ENCODE measurements around the gene RPP30. TPM values are rescaled to one million over a fixed set of nuclear protein-coding genes. Genes with fewer than 3 reads are reported as not detected.

The RPP30 gene
- total and polyA plus RNA-seq, 11 donors = 26.4 to 39.9 (median 32.0) TPM

GRCh38 chr10:90919683-90920574 lies 48.2 kb downstream of the RPP30 start:
- Histone ChIP-seq H3K36me3 (peaks cover 0 to 46% (median 11%) of the 10 kb centered on the region in 9 donors), H3K9me3 (no peaks in the 10 kb centered on the region), H3K4me3 (peak overlapping the region; percentile 11 to 67 (median 57)), H3K27me3 (no peaks in the 10 kb centered on the region), H3K4me1 (peaks cover 0 to 10% (median 2%) of the 10 kb centered on the region in 12 donors), H3K27ac (peak overlapping the region; percentile 72 to 97 (median 87))
- intact Hi-C loops (cut with DNase I) = loop anchor here in 9 of 10 donors (5.0 to 10.0 kb wide), 9 partner anchors 45 to 245 kb away; no protein-coding TSS in a partner anchor
- WGBS, 4 donors = 38 to 58% (median 44%) methylated on average over 8 of the region's 8 CpGs
- DNase-seq (peak in 1 of 5 donors; percentile 28), ATAC-seq (peak in 1 of 4 donors; percentile 7)
- peak; percentile 75 to 82 for TF ChIP-seq POLR2A (IDR thresholded peaks at IDR 0.05)
- TF ChIP-seq, protein P1, sequence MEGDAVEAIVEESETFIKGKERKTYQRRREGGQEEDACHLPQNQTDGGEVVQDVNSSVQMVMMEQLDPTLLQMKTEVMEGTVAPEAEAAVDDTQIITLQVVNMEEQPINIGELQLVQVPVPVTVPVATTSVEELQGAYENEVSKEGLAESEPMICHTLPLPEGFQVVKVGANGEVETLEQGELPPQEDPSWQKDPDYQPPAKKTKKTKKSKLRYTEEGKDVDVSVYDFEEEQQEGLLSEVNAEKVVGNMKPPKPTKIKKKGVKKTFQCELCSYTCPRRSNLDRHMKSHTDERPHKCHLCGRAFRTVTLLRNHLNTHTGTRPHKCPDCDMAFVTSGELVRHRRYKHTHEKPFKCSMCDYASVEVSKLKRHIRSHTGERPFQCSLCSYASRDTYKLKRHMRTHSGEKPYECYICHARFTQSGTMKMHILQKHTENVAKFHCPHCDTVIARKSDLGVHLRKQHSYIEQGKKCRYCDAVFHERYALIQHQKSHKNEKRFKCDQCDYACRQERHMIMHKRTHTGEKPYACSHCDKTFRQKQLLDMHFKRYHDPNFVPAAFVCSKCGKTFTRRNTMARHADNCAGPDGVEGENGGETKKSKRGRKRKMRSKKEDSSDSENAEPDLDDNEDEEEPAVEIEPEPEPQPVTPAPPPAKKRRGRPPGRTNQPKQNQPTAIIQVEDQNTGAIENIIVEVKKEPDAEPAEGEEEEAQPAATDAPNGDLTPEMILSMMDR (IDR thresholded peaks at IDR 0.05) = no peak

DNA sequence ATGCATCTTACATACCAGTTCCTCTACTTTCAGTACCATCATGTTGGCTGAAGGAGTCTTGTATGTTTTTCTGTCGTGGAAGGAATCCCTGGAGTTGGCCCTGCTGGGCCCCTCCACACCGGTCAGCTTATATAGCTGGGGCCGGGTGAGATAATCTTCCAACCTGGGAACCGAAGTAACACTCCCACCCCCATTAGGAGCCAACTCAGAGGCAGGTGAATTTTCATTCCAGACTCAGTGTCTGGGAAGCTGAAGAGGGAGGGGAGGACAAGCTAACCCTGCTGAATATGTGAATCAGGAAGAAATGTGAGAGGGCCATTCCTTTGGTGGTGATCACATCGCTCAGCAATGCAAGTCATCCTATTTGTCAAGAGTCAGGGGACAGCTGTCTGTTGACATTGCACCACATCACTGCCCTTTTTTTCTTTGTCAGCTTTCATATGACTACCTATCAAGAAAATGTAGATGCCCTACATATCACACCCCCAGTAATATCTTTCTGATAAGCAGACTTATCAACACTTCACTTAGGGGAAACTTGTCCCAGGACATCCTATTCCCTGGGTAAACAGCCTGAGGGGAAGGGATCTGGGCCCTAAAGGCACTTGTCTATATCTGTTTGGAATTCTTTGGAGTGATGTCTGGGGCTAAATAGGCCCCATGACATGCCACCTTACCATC lies 49.4 kb downstream of the RPP30 start, which contains the start of gene ANKRD1:
TSS of gene ANKRD1 (minus strand) at position 102 of the 681 bp plus-strand sequence. CDS start at position 42, 60 bp downstream.
- DNase-seq (peak in 4 of 5 donors; percentile 69 to 79 (median 70)), ATAC-seq (peak; percentile 73 to 94 (median 90))
- Histone ChIP-seq H3K36me3 (peaks cover 0 to 37% (median 7%) of the 10 kb centered on the region in 9 donors), H3K4me1 (peaks cover 0 to 11% (median 3%) of the 10 kb centered on the region in 12 donors), H3K27ac (peak within 1 kb of the TSS; percentile 72 to 97 (median 87)), H3K27me3 (no peaks in the 10 kb centered on the region), H3K4me3 (peak within 1 kb of the TSS; percentile 11 to 67 (median 57)), H3K9me3 (no peaks in the 10 kb centered on the region)
- intact Hi-C loops (cut with DNase I) = loop anchor here in 8 of 10 donors (1.0 to 10.0 kb wide), 9 partner anchors 10 to 241 kb away; no protein-coding TSS in a partner anchor
- peak in 1 of 2 donors; percentile 58 for TF ChIP-seq POLR2A (IDR thresholded peaks at IDR 0.05)
- TF ChIP-seq, protein P1 (IDR thresholded peaks at IDR 0.05) = no peak
- WGBS, 4 donors = 29 to 36% (median 35%) methylated on average over 5 of the region's 5 CpGs

DNA sequence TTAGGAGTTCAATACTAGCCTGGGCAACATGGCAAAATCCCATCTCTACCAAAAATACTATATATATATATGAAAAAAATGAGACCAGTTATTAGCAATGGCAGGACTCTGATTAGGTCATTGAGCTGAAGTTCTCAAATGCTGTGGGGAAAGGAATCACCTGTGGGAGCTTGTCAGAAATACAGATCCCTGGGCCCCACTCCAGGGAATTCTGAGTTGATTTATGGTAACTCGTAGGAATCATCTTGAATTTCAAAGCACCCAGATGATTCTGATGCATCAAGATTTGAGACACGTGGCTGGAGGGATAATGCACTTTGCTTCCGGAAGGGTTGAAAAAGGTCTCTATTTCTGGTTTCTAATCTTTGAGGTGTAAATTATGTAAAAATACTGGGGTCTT lies 50.1 kb downstream of the RPP30 start:
- peak overlapping the region; percentile 30 to 97 (median 80) for H3K27ac ChIP-seq
- ATAC-seq = no peak
- no peak for TF ChIP-seq POLR2A (IDR thresholded peaks at IDR 0.05)
- TF ChIP-seq, protein P1 (IDR thresholded peaks at IDR 0.05) = no peak
- intact Hi-C loops (cut with DNase I) = loop anchor here in 8 of 10 donors (1.0 to 10.0 kb wide), 9 partner anchors 9 to 240 kb away; no protein-coding TSS in a partner anchor
- no peaks in the 10 kb centered on the region for H3K9me3 ChIP-seq
- whole genome bisulfite sequencing, 4 donors = 61 to 73% (median 66%) methylated on average over 3 of the region's 3 CpGs
- DNase-seq = no peak
- no peaks in the 10 kb centered on the region for H3K27me3 ChIP-seq
- H3K4me3 ChIP-seq = no peak overlapping the region
- peaks cover 0 to 29% (median 7%) of the 10 kb centered on the region in 9 donors for H3K36me3 ChIP-seq
- peaks cover 0 to 11% (median 3%) of the 10 kb centered on the region in 12 donors for H3K4me1 ChIP-seq
